Measurements from ENCODE around the gene GBF1.
"Not testable (repeated sequence)": the region's sequence is repeated elsewhere in the genome, so short reads cannot be mapped to it uniquely, and the experiment has no call there.

Gene GBF1

DNA sequence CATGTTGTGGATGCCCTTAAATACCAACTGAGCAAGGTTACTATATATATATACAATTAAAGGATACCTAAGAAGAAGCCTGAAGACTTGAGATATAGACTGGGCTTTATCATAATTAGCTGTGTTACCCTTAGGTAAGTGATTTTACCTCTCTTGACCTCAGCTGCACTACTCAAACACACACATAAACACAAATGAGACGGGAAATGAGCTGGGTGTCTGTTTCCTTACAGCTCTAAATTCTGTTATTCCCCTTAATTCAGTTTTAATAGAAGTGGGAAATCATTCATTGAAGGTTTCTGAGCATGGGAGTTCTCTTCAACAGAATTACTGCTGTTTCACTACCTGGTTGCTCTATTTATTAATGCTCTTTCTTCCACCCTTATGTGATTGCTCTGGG is 60.7 kb downstream of the GBF1 start:
- no peak for DNase-seq (ENCODE audit: low spot score)

DNA sequence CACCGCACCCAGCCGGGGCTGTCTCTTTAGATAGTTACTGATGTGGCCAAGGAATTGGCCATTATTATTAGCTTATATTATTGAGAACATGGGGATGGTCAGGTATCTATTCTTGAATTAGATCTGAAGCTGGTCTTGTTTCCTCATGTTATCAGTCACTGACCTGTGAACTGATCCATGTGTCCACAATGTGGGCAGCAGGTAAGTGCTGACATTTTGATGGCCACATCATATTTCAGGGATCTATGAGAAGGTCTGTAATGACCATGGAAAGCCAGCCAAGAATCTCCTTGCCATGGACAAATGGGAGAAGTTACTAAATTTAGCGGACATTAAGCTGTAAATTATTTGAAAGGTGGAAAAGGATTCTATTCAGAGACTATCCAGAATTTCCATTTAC is 61.4 kb downstream of the GBF1 start:
- no peak for DNase-seq (ENCODE audit: low spot score)

GRCh38 chr10:102308318-102308717 is 63.0 kb downstream of the GBF1 start:
- not testable (repeated sequence) for DNase-seq (ENCODE audit: low spot score)

DNA sequence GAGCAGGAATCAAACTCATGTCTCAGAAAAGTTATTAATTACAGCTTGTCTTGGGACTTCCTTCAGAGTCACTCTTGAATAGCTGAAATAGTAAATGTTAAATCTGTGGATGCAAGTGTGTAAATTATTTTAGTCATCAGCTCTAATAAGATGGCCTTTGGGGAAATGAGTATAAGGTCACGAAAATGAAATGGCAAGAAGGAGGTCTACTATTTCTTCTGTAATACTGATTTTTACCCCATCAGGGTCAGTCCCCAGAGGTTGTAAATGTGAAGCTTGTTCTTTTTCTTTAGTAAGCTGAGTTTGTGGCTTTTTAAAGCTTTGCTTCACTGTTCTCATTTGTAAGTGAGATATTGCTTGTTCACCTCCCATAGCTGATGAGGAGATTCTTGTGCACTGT is 63.9 kb downstream of the GBF1 start:
- DNase-seq (ENCODE audit: low spot score) = no peak

GRCh38 chr10:102309916-102310315 is 64.6 kb downstream of the GBF1 start:
- DNase-seq (ENCODE audit: low spot score) = no peak

- no peak for DNase-seq (ENCODE audit: low spot score)
Measured at GRCh38 chr10:102310361-102311024, 65.2 kb downstream of the GBF1 start.

GRCh38 chr10:102311025-102311420 is 65.7 kb downstream of the GBF1 start:
- no peak for DNase-seq (ENCODE audit: low spot score)

- DNase-seq (ENCODE audit: low spot score) = no peak
Measured at GRCh38 chr10:102312683-102313082, 67.4 kb downstream of the GBF1 start.

- DNase-seq (ENCODE audit: low spot score) = no peak
Measured at GRCh38 chr10:102313221-102313896, 68.0 kb downstream of the GBF1 start.

DNA sequence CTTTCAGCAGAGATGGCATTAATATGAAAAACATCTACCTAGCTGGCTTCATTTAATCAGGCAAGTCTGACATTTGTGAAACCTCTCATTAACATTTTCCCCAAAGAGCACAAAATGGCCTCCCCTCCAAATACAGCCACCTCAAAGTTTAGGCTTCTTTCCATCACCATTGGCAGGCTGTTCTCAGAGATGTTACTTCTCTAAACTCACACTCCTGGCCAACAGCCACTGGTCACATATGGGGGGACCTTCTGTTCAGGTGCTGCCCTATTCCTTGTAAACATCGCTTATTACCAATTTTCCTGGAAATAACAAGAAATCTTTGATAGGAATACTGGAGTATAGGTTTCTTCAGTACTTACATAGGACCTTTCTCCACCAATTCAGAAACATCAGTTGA is 69.5 kb downstream of the GBF1 start:
- DNase-seq (ENCODE audit: low spot score) = no peak

- no peak for DNase-seq (ENCODE audit: low spot score)
Measured at GRCh38 chr10:102316421-102316820, 71.1 kb downstream of the GBF1 start.

GRCh38 chr10:102322914-102323313 is 77.6 kb downstream of the GBF1 start:
- DNase-seq (ENCODE audit: low spot score) = no peak

DNA sequence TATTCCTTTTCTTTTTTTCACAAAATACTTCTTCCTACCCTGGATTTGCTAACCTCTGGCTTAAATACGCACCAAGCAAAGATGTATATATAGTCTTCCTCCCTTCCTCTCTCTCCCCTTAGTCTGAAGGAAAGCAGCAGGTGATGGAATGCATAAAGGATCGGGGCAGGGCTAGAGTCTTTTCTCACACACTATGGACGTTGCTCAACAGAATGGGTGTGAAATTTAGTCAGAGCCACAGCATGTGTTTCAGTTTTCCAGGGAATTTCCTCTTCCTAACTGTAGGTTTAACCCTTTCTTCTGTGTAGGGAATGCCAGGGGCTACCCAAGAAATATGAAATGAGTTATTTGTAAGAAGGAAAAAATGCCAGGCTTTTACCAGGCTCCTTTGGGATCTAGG is 78.7 kb downstream of the GBF1 start:
- no peak for DNase-seq (ENCODE audit: low spot score)

DNA sequence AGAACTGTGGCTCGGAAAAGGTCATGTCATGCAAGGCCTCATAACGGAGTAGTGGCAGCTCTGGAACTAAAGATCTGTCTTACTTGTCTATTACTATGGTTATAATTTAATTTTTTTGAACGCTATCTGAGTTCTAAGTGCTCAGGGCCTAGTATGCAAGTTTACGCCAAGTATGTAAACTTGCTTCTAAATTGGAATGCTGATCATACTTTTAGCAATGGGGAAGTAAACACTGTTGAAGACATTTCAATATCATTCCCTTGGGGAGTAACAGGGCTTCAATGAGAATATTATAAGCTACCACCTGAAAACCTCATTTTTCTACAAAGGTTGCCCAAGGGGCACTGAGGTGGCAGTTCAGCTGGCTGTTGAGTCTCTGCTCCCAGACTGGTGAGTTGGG is 80.7 kb downstream of the GBF1 start:
- no peak for DNase-seq (ENCODE audit: low spot score)

DNA sequence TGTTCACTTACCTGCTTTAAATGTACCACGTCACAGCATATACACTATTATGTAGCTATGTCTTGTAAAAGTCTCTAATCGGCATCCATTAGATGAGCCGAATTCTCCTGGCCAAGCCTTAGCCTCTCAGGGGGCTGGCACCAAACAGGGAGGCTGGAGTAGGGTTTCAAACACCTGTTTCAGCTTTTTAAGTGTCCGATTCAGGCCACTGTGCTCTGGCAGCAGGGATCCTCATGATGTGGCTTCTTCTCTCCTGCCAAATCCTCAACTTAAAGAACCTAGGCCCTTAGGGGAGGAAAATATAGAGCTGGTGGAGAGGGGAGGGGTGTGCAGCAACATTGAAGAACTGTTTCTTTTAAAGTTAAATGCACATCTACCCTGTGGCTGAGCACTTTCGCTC is 81.7 kb downstream of the GBF1 start:
- DNase-seq (ENCODE audit: low spot score) = no peak

- no peak for DNase-seq (ENCODE audit: low spot score)
Measured at GRCh38 chr10:102327641-102328040, 82.3 kb downstream of the GBF1 start.

DNA sequence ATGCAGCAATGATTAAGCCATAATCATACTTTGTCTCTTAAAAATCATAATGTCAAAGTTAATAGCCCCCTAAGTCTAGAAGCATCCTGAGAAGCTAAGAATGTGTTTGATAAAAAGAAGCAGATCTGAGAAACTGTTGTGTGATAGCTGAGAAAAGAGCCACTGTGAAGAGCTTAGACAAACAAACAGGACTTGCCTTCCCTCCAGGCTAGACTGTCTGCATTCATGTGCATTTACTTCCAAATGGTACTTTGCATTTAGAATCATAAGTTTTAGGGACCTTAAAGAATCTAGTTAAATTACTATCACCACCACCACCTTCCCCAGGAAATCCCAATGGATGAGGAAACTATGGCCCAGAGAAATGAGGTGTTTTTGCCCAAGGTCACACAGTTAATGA is 87.4 kb downstream of the GBF1 start:
- no peak for DNase-seq (ENCODE audit: low spot score)

- peak; percentile 83 for DNase-seq (ENCODE audit: low spot score)
Measured at GRCh38 chr10:102334101-102334500, 88.8 kb downstream of the GBF1 start.

DNA sequence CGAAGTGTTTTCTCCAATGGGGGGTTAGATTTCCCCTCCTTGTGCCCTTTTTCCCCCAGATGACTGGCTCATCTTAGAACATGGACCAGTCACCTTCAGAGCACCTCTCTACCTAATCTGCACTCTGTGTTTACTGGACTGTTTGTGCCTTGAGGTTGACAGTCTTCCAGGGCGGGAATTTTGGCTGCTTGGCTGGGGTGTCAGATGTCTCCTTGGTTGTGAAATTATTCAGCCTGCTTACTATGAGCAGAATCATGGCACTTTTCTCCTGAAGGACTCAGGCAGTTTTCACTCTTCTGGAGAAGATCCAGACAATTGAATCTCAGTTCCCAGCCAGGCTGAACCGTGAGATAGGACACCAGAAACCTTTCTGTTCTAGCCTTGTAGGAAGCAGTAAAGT is 89.9 kb downstream of the GBF1 start:
- no peak for DNase-seq (ENCODE audit: low spot score)

GRCh38 chr10:102341038-102341688 is 95.8 kb downstream of the GBF1 start:
- no peak for DNase-seq (ENCODE audit: low spot score)

DNA sequence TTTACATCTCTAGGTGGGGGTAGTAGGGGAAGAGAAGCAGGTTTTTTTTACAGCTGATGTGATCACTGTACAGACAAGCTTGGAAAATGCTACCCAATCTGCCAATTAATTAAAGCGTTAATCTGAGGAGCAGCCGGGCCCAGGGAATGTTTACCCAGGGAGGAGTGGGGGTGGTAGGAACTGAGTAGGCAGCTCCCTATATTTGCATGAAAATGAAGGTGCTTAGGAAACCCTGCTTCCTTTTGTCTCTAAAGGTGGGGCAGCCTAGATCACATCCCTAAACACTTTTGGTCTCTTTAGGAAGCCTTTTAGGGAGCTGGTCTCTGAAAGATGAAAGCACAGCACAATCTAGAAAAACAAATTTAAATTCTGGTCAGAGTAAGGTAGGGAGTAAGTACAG is 97.1 kb downstream of the GBF1 start:
- DNase-seq (ENCODE audit: low spot score) = no peak

DNA sequence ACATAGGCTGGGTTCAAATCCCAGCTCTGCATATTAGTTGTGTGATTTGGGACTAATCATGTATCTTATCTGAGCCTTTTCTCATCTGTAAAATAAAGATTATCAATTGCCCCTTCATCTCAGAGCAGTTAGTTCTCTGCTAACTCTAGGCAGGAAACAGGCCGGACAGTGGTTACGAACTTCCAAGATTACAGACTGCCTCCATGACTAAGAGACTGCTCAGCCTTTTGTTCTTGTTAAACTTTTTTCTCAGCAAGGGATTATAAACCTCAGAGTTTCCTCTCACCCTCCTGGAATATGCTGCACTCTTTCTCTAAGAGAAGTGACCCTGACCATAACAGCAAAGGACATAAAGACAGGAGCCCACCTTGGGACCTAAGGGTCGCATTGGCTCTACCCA is 97.6 kb downstream of the GBF1 start:
- no peak for DNase-seq (ENCODE audit: low spot score)

DNA sequence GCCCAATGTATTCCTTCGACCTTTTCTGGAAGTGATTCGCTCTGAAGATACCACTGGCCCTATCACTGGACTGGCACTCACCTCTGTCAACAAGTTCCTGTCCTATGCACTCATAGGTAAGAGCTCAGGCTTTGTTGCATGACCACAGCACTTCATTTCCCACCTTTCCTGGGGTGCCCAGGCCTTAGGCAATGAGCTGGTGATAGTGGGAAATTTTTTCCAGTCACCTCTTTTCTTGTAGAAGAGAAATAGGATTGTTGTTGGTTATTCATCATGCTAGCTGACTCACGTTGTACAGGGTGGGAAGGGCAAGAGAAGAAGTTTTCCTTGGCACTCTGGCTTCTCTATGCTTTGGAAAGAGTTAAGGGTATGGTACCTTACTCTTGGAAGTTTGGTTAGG is 98.7 kb downstream of the GBF1 start:
- DNase-seq (ENCODE audit: low spot score) = no peak
